Right renal cortex interstitium (tissue), 3 donors: ENCODE measurements around the gene FBXO36. TPM values are rescaled to one million over a fixed set of nuclear protein-coding genes. Genes with fewer than 3 reads are reported as not detected.
"Not testable (repeated sequence)": the region's sequence is repeated elsewhere in the genome, so short reads cannot be mapped to it uniquely, and the experiment has no call there.

Experiments
- DNase-seq, 3 donors: peaks; one replicate each; pipeline ENCODE4 v3.0.0-alpha.2; 2013; ENCODE audit warnings: low read depth in 3 of 3, low spot score in 2 of 3
- polyA plus RNA-seq, 3 donors: library from polyadenylated mRNA; unstranded; fragments of 120-200 nt; gene quantifications; one replicate each; pipeline ENCODE4 v1.2.1, GENCODE V29; 2013; ENCODE audit not compliant: insufficient read length in 3 of 3

The FBXO36 gene, protein sequence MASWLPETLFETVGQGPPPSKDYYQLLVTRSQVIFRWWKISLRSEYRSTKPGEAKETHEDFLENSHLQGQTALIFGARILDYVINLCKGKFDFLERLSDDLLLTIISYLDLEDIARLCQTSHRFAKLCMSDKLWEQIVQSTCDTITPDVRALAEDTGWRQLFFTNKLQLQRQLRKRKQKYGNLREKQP
- 1 to 10 TPM; 6.4 to 7.1 (median 7.0) TPM for polyA plus RNA-seq

DNA sequence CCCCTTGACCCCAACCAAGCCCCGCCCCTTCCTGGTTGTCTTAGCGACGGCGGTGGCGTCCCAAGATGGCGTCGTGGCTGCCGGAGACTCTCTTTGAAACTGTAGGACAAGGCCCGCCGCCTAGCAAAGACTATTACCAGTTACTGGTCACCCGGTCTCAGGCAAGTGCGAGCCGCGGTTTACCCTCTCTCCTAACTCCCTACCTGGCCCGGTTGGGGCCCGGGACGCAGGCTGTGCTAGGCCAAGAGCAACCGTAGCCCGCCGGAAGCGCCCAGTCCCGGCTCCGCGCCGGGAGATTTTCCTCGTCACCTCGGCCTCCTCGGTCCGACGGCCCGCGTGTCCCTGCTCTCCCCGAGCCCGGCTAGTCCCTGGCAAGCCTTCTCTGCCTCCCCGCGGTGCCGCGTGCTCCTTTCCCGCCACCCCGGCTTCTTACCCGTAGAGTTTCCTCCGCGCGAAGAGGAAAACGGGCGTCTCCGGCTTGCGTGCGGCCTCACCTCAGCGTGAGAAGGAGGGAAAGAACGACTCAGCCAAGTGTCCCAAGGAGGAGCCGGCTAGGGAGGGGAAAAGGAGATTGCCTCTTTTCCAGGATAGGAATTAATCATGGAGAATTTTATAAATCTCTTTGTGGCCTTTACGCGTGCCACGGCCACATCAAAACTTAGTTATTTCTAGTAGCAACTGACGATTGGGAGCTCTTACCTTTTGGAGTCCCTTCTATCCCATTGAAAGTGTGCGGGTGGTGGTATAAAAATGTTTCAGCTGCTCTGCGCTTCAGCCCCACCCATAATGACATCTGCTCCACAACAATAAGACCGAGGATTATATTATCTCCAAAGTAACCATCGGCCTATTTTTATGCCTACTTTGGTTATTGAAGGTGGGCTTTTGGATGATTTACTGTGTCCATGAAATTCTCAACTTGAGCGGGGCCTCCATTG lies at the start of gene FBXO36:
Gene FBXO36 (plus strand): TSS at position 55 of the 938 bp plus-strand sequence. CDS start 11 bp downstream, at position 66.
- no peak for DNase-seq

DNA sequence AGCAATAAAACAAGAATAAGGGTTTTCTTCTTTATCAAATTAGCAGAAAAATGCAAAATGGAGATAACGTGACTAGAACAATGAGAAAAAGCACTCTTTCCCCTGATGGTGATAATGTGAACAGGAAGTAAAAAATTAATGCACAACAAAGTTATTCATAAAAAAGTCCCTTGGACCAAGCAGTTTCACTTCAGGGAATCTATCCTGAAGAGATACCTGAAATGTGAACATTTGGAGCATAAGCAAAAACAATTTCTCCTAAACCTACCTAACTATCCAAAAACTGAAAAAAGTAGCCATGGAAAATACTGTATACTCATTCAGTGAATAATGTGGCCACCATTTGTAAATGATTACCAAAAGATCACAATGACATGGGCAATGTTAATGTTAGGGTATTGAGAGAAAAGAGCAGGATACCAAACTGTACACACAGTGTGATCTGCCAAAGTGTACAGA lies 49.2 kb upstream of the FBXO36 start:
- DNase-seq: no peak

DNA sequence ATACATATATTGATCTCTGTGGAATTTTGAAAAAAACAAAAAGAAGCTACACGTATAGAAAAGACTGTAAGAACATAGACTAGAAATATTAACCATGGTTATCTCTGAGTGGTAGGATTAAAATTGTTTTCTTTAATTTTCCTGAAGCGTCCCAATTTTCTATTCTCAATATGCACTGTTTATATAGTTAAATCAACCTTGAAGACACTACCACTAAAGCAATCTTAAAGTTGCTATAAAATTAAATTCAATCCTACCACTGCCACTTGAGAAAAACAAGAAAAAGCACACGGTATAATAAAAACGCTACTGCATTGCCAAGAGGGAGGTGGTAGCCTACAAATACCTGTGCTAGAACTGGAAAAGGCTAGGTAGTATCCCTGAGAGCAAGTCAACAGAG lies 47.7 kb upstream of the FBXO36 start:
- no peak for DNase-seq

DNA sequence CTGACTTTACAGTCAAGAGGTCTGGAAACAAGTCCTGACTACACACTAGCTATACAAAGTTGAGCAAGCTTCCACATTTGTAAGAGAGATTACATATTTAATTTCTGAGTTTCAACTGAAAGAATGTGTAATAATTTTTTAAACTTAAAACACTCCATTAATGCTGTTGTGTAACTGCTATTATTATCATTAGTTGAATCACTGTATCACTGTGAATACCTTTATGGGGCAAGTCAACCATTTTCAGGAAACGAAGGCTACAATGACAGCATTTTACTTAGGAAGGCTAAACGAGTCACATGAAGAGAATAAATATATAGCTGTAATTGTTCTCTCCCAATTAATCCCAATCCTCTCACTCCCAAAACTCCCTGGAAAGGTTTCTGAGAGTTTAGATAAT lies 46.8 kb upstream of the FBXO36 start:
- no peak for DNase-seq

DNA sequence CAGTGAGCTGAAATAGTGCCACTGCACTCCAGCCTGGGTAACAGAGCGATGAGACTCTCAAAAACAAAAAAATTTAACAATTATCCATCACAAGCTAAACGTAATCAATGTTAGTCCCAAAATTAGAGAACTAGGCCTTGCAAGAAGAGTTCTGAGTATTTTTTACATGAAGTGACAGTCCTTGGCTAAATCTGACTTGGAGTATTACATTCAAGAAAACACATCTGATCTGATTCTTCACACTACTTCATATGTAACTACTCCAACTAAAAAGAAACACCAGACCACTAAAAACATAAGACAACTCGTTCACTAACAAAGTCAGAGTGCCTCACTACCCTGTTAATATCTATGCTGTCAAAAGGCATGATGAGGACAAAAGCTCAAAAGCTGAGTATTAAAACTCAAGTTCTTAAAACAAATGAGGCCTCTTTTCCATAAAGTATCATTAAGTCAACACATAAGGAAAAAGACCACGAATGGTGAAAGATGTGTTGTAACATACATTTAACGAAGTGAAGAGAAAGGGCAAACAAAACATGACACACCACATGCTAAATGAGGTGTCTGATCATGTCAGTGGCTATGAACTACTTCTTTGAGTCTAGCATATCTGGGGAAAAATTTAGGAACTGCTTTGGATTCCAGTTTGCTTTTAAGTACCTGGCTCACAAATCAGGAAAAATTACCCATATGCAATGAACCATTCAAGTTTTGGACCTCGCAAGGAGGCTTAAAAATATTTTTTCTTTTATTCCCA lies 42.9 kb upstream of the FBXO36 start:
- DNase-seq: no peak

DNA sequence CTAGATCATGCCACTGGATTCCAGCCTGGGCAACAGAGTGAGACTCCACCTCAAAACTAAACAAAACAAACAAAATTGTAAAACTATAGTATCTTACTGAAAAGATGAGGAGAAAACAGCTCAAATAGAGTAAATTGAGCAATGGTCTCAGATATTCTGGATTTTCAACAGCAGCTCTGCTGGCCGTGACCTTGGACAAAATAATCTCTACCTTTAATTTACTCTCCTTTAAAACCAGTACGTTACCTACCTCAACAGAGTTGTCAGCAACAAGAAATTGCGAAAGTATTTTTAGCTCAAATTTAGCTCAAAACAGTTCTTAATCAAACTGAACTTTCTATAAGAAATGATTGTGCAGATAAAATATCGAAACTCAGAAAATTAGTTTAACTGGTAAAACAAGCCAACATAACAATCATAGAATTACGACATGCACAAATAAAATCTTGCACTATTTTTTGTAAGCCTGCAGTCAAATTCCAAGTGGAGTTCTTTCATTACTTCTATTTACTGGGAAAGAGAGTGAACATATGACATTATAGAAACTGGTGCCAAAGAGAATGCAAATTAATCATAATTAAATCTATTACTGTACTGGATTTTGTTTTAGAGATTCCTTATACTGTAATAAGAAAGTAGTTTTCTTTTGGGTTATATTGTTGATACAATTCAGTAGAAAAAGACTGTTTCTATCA lies 41.3 kb upstream of the FBXO36 start:
- no peak for DNase-seq

DNA sequence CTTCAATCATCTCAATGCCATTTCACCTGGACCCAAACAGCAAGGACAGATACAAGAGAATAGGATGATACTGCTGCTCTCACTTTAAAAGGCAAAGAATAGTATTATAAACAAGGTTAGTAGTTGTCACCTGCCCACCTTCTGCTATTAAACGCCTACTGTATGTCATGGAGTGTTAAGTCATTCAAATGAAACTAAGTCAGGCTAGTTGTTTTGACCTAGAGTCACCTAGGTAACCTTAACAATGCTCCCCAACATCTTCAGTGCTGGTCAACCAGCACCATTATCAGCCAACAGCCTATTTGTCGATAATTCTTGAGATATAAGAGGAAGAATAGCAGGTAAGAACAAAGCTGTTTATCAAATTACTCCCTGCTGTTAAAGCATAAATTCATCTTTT lies 39.7 kb upstream of the FBXO36 start:
- no peak for DNase-seq

DNA sequence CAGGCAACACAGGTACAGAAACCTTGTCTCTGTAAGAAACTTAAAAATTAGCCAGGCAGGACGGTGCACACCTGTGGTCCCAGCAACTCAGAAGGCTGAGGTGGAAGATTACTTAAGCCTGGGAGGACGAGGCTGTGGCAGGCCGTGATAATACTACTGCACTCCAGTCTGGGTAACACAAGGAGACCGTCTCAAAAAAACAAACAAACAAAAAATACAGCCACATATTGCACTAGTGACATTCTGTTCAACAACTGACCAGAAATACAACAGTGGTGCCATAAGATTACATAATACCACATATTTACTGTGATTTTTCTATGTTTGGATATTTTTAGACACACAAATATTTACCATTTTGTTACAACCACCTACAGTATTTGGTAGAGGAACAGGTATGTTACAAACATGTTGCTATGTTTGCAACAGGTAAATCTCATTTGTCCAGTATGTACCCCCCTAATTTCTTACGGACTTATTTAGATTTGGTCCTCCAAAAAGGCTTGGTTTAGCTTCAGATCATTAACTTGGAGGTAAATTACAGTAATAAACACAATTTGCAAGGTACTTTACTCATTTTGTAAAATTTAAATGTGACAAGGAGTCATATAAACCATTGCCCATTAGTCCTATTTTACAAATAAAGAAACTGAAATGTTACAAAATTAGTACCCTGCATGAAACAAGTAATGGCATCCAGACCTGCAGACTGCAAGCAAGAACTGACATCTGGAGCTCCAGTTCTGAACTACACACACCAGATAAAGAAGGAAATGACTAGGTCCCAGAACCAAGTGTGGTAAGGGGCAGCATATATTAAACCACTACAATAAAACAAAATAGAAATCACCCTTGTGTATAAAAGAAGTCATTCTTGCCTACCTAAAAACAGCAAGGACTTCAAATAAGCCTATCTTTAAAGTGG lies 37.3 kb upstream of the FBXO36 start:
- no peak for DNase-seq

DNA sequence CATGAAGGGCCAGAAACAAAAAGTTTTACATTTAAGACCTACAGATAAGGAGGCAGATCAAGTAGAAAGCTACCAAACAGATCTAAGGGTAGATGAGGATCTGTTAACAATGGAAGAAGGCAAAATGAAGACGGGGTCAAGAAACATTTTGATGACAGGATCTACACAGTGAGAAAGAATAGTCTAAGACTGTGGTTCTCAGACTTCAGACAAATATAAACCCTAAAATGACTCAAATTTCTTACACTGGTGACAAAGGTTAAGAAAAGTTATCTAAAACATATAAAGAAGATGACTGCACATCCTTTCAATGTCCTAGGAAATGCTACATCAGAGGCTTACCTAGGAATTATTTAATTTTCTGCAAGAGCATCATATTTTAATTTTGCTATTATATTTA lies 34.9 kb upstream of the FBXO36 start:
- no peak for DNase-seq

DNA sequence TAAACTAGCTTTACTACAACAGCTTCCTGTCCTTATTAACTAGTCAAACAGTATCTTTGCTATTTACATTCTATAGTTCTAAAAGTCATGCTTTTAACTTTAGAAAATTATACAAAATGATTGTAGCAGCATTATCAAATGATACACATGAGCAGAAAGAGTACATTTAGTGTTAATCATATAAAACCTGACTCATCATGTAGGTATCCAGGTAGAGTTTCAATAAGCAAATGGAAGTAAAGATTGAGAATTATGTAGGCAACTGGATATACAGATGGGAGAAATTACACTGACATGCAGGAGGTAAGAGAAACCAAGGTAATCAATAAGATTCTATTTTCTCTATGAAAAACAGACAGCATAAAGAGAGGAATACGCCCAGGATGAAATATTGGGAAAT lies 34.3 kb upstream of the FBXO36 start:
- no peak for DNase-seq

DNA sequence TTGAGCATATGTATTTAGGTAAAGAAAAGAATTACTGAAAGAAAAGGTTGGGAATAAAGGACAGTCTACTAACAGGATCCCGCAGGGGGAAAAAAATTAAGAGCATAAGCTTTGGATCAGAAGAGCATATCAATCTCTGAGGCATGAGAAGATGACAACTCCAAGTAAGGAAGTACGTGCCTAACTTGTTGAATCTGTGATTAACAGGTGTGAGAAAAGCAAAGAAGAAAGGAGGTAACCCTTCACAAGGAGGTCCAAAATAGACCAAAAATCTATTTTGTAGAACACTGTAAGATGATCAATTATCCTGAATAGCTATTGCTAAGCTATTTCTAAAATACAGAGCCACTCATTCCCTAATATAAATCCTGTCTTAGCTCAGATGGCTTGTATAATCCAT lies 33.3 kb upstream of the FBXO36 start:
- no peak for DNase-seq

DNA sequence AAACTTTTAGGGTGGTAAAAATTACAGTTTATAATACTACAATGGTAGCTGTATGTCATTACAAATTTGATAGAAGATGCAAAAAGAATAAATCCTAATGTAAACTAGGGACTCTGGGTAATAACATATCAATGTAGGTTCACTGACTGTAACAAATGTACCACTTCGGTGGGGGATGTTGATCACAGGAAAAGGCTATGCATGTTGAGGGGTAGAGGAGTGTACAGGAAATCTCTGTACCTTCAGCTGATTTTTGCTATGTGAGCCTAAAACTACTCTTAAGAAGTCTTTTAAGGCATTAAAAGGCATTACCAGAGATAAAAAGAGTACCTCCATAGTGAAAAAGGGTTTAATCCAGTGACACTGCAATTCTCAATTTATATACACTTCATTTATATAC lies 25.4 kb upstream of the FBXO36 start:
- no peak for DNase-seq

DNA sequence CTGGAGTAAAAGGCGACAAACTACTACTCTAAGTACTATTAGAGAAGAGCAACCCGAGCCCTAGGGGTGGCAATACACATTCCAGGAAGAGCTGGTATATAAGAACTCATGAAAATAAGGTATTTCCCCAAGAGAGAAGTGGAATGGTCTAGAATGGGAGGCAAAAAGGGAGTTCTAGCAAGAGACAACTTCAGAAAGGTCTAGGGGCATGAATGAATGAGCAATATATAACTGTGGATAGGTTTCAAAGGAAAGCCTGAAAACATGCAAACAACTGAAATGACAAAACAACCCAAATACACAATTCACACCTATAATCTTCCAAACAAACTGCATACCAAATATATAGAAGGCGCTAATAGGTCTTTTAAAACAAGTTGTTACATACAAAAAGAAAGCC lies 22.7 kb upstream of the FBXO36 start:
- no peak for DNase-seq

DNA sequence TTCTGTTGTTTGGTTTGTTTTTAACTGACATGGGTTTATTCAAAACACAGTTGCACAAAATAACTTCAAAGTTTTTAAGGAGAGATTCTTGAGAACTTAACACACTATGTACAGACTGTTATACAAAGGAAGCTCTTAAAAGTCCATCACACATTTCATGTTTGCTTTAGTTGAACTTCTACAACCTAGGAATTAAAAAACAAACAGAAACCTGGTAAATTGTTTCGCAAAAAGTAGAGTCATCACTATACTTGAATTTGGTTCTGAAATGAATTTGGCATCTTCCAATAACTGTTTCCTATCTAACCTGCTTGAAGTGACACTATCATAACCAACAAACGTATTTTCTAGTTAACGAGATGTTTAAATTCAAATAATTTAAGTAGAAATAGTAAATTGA lies 22.3 kb upstream of the FBXO36 start:
- no peak for DNase-seq

DNA sequence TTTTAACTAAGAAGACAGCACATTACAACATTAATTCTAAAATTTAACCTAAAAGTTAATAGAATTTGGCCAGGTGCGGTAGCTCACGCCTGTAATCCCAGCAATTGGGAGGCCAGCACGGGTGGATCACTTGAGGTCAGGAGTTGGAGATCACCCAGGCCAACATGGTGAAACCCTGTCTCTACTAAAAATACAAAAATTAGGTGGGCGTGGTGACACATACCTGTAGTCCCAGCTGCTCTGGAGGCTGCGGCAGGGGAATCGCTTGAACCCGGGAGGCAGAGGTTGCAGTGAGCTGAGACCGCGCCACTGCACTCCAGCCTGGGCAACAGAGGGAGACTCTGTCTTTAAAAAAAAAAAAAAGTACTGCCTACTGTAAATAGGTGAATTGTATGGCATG lies 21.8 kb upstream of the FBXO36 start:
- DNase-seq: not testable (repeated sequence)

DNA sequence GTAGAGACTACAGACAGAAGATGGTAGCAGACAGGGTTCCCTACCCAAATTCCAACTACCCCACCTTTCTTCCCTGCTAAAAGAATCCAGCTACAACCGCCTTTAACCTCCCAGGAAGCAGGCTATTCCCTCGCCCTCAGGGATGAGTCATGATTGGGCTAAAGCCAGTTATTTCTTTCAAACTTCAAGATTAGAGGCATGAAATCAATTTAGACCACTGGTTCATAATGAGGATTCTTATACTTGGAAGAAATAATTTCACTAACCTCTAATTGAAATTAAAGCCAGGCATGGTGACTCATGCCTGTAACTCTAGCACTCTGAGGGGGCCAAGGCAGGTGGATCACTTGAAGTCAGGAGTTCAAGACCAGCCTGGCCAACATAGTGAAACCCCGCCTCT lies 20.5 kb upstream of the FBXO36 start:
- DNase-seq: no peak

DNA sequence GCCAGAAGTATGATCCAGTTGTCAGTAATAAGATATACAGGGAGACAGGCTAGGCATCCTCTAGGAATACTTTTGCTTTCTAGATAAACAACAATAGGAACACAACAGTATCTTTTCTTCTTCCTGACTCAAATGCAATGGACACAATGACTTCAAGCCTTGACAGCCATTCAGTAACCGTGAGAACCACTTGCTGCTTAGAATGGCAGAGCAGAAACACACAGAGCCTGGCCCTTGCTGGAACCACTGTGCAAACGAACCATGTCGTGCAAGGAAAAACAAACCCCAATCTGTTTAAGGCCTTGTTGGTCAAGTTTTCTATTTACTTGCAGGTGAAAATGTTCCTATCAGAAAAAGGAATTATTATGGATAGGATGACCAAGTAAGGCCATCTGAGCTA lies 19.3 kb upstream of the FBXO36 start:
- no peak for DNase-seq

DNA sequence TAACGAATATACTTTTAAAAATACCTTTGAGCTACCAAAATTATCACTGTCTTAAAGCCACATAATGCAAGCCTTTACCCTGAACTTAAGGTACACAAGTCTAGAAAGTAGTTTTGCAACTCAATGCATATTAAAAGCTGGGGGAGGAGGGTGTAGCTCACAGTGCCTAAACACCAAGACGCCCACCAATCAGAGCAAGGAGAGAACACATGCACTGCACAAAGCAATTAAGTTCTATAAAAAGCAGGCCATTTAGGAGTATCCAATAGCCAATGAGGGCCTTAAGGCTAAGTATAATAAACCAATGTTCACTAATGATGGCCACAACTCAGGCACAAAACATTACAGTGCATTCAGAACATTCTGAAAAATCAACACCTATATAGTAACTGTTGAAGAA lies 16.7 kb upstream of the FBXO36 start:
- DNase-seq: no peak

DNA sequence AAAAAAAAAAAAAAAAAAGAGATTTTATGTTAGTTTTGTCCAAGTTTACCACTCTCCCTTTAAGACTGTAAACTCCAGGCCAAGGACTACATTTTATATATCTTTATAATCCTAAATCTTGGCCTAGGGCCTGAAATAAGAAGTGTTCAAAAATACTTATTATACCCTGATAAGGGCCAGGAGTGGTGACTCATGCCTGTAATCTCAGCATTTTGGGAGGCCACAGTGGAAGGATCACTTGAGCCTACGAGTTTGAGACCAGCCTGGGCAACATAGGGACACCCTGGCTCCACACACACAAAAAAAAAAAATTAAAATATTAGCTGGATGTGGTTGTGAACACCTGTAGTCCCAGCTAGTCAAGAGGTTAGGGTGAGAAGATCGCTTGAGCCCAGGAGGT lies 13.2 kb upstream of the FBXO36 start:
- DNase-seq: no peak
